Coronary artery (tissue), 2 donors: ENCODE measurements around the gene PDE5A.

ENCODE experiments used
- DNase-seq: peaks from one replicate; pipeline ENCODE4 v3.0.0-alpha.2; 2017; ENCODE audit warnings: low spot score
- H3K27ac ChIP-seq, 2 donors: fragments of 200-600 bp; sonication (generic); one replicate each; pipeline ENCODE4 v1.5.1; 2016 to 2019
- H3K4me3 ChIP-seq: fragments of 200-600 bp; sonication (generic); 2 replicates; pipeline ENCODE4 v1.5.1; 2016; ENCODE audit warnings: mild to moderate bottlenecking, moderate library complexity
- CTCF ChIP-seq: fragments of 200-600 bp; sonication (generic); IDR thresholded peaks from one replicate; pipeline ENCODE4 v1.5.1; 2019; ENCODE audit warnings: antibody characterized with exemption

PDE5A gene

GRCh38 chr4:119525005-119525749 is 103.4 kb downstream of the PDE5A start:
- Histone ChIP-seq H3K4me3 (no peak overlapping the region), H3K27ac (peak overlapping the region in 1 of 2 donors; percentile 26)
- DNase-seq = no peak
- no peak for TF ChIP-seq CTCF

- Histone ChIP-seq H3K4me3 (no peak overlapping the region), H3K27ac (no peak overlapping the region)
- TF ChIP-seq CTCF = no peak
- no peak for DNase-seq
These were observed 105.2 kb downstream of the PDE5A start for GRCh38 chr4:119523399-119523798.

- DNase-seq = no peak
- TF ChIP-seq CTCF = no peak
- H3K4me3 ChIP-seq = no peak overlapping the region
- no peak overlapping the region for H3K27ac ChIP-seq
These were observed 107.3 kb downstream of the PDE5A start for GRCh38 chr4:119521268-119521667.

GRCh38 chr4:119518915-119519410 is 109.6 kb downstream of the PDE5A start:
- Histone ChIP-seq H3K27ac (peak overlapping the region; percentile 49 to 62), H3K4me3 (no peak overlapping the region)
- TF ChIP-seq CTCF = no peak
- no peak for DNase-seq

- DNase-seq = no peak
- Histone ChIP-seq H3K4me3 (no peak overlapping the region), H3K27ac (peak overlapping the region; percentile 62 to 79)
- TF ChIP-seq CTCF = no peak
These were observed 110.2 kb downstream of the PDE5A start for GRCh38 chr4:119518230-119518892.

GRCh38 chr4:119517361-119518229 is 111.0 kb downstream of the PDE5A start:
- TF ChIP-seq CTCF = no peak
- DNase-seq = no peak
- Histone ChIP-seq H3K27ac (peak overlapping the region; percentile 62 to 79), H3K4me3 (no peak overlapping the region)
